ENCODE measurements around the gene IL36G. TPM values are rescaled to one million over a fixed set of nuclear protein-coding genes. Genes with fewer than 3 reads are reported as not detected.

Gene IL36G
- total RNA-seq, 4 donors from 2014 or later = 7.3 to 223 (median 7.7) TPM; not detected in 1

DNA sequence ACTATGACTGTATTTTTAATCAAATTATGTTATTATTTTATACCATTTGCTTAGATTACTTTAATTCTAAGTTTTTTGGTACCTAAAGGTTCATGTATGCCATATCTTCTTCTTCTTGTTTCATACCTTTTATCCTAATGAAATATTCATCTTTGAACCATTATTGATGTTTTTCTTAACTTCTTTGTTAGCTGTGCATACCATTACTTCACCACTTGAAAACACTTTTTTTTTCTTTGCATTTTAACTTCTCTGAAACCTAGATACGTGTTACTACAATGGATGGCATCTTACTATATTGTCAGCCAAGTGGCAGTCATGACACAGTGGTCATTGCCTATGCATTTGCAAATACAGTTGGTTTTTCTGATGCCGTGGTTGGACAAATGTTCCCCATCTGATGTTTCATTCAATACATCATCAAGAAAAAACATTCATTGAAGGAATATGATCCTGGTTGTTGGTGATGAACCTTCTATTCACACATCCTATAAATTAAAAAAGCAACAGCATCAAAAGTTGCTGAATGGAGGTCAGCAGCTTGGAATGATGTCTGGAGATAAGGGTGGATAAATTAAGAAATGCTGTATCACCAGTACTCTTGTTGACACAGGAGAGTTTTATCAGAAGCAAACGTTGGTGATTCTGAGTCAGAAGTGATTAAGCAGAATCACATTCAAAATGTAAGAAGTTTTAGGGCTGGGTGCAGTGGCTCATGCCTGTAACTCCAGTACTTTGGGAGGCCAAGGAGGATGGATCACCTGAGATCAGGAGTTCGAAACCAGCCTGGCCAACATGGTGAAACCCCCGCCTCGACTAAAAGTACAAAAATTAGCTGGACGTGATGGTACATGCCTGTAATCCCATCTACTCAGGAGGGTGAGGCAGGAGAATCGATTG is 34.9 kb downstream of the IL36G start:
- Histone ChIP-seq H3K27me3 (peaks cover 0 to 11% (median 0%) of the 10 kb centered on the region in 4 donors), H3K4me1 (no peaks in the 10 kb centered on the region), H3K9me3 (no peaks in the 10 kb centered on the region), H3K27ac (no peak overlapping the region), H3K4me3 (no peak overlapping the region), H3K36me3 (no peaks in the 10 kb centered on the region)
- 63 to 70% methylated on average over 8 of the region's 8 CpGs for WGBS, 2 donors
- intact Hi-C loops (cut with DNase I) = no loop called here
- no peak for DNase-seq
- TF ChIP-seq, protein P1, sequence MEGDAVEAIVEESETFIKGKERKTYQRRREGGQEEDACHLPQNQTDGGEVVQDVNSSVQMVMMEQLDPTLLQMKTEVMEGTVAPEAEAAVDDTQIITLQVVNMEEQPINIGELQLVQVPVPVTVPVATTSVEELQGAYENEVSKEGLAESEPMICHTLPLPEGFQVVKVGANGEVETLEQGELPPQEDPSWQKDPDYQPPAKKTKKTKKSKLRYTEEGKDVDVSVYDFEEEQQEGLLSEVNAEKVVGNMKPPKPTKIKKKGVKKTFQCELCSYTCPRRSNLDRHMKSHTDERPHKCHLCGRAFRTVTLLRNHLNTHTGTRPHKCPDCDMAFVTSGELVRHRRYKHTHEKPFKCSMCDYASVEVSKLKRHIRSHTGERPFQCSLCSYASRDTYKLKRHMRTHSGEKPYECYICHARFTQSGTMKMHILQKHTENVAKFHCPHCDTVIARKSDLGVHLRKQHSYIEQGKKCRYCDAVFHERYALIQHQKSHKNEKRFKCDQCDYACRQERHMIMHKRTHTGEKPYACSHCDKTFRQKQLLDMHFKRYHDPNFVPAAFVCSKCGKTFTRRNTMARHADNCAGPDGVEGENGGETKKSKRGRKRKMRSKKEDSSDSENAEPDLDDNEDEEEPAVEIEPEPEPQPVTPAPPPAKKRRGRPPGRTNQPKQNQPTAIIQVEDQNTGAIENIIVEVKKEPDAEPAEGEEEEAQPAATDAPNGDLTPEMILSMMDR (IDR thresholded peaks at IDR 0.05) = no peak
- TF ChIP-seq POLR2A (IDR thresholded peaks at IDR 0.05) = no peak

DNA sequence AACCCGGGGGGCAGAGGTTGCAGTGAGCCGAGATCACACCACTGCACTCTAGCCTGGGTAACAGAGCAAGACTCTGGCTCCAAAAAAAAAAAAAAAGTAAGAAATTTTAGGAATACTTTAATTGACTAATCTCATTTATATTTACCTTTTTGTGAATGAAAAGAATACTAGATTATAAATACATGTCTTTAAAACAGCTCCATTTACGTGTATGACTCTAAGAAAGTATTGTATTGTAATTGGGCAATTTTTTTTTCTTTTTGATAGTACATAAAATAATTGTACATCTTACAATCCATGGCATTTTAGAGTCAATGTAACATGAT is 35.5 kb downstream of the IL36G start:
- Histone ChIP-seq H3K36me3 (no peaks in the 10 kb centered on the region), H3K27me3 (peaks cover 0 to 17% (median 0%) of the 10 kb centered on the region in 4 donors), H3K27ac (no peak overlapping the region), H3K4me1 (no peaks in the 10 kb centered on the region), H3K4me3 (no peak overlapping the region), H3K9me3 (no peaks in the 10 kb centered on the region)
- intact Hi-C loops (cut with DNase I) = no loop called here
- DNase-seq = no peak
- TF ChIP-seq, protein P1 (IDR thresholded peaks at IDR 0.05) = no peak
- no peak for TF ChIP-seq POLR2A (IDR thresholded peaks at IDR 0.05)
- 67 to 79% methylated on average over 3 of the region's 3 CpGs for WGBS, 2 donors

DNA sequence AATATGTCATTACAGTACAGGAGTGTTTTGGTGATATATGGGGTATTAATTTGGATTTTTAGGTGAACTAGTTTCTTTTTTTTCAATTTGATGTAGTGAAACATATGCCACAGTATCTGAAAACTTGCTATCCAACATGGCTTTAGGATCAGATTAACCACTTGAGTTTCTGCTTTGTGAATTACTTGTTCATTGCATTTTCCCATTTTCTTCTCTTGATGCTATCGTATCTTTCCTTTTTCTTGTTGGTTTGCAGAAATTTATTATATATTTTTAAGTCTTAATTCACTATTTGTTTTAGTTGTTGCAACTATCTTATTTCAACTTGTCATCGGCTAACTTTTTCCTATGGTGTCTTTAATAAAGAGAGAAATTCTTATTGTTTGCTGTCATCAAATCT is 36.3 kb downstream of the IL36G start:
- TF ChIP-seq, protein P1 (IDR thresholded peaks at IDR 0.05) = no peak
- no peak for TF ChIP-seq POLR2A (IDR thresholded peaks at IDR 0.05)
- Histone ChIP-seq H3K27ac (no peak overlapping the region), H3K4me1 (no peaks in the 10 kb centered on the region), H3K9me3 (no peaks in the 10 kb centered on the region), H3K36me3 (no peaks in the 10 kb centered on the region), H3K4me3 (no peak overlapping the region), H3K27me3 (peaks cover 0 to 24% (median 0%) of the 10 kb centered on the region in 4 donors)
- WGBS, 2 donors = 80 to 96% methylated on average over 2 of the region's 2 CpGs
- intact Hi-C loops (cut with DNase I) = no loop called here
- DNase-seq = no peak

DNA sequence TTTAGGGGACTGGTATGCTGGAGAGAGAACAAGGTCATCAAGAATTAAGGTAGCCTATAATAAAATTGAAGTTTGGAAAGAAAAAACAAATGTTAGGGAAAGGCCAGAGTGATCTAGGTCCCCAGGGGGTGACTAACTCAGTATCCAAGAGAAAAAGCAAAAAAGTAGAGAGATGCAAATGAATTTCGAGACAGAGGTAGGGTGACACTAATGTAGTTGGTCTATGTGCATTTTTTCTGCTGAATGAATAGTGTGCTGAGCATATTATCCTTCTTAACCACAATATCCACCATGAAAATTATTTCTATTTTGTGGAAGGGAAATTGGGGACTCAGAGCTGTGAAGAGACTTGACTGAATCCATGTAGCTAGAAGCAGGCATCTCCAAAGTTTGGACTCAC is 37.2 kb downstream of the IL36G start:
- H3K27ac ChIP-seq = no peak overlapping the region
- no peaks in the 10 kb centered on the region for H3K36me3 ChIP-seq
- intact Hi-C loops (cut with DNase I) = no loop called here
- 60 to 69% methylated on average over 1 of the region's 1 CpG for WGBS, 2 donors
- DNase-seq = no peak
- H3K4me3 ChIP-seq = no peak overlapping the region
- TF ChIP-seq POLR2A (IDR thresholded peaks at IDR 0.05) = no peak
- TF ChIP-seq, protein P1 (IDR thresholded peaks at IDR 0.05) = no peak
- no peaks in the 10 kb centered on the region for H3K4me1 ChIP-seq
- no peaks in the 10 kb centered on the region for H3K9me3 ChIP-seq
- H3K27me3 ChIP-seq = peaks cover 0 to 24% (median 0%) of the 10 kb centered on the region in 4 donors

DNA sequence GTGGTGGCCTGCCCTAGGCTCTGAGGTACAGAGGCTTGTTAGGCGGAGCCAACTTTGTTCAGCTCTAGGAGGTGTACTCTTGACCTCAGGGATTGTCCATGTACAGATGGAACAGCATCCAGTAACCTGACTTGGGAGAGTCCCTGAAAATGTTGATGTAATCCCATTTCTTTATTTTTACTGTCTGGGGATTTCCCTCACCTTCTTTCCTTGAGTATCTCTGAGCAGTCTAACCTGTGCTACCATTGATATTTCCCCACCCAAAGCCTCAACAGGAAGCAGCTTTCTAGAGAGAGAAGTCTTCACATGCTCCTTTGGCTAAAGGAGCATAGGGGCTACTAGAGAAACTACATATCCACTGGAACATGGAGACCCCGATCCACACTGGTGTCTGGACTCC is 37.8 kb downstream of the IL36G start:
- DNase-seq = no peak
- Histone ChIP-seq H3K4me1 (no peaks in the 10 kb centered on the region), H3K9me3 (no peaks in the 10 kb centered on the region), H3K27me3 (peaks cover 0 to 24% (median 0%) of the 10 kb centered on the region in 4 donors), H3K27ac (no peak overlapping the region), H3K4me3 (no peak overlapping the region), H3K36me3 (no peaks in the 10 kb centered on the region)
- TF ChIP-seq, protein P1 (IDR thresholded peaks at IDR 0.05) = no peak
- TF ChIP-seq POLR2A (IDR thresholded peaks at IDR 0.05) = no peak
- intact Hi-C loops (cut with DNase I) = no loop called here
- WGBS, 2 donors = 80% methylated on average over 2 of the region's 2 CpGs
